HEK293T (cell line): ENCODE results near the gene KY.

Source experiments
- FOXA1 ChIP-seq: fragments of 450-650 bp; IDR thresholded peaks from 2 replicates; pipeline ENCODE4 v1.6.1; 2016; ENCODE audit warnings: mild to moderate bottlenecking
- FOXM1 ChIP-seq: fragments of 450-650 bp; IDR thresholded peaks from 2 replicates; pipeline ENCODE4 v1.6.1; 2017; ENCODE audit warnings: mild to moderate bottlenecking, borderline replicate concordance
- SP1 ChIP-seq: fragments of 450-650 bp; IDR thresholded peaks from 2 replicates; pipeline ENCODE4 v1.6.1; 2017
- SUZ12 ChIP-seq: fragments of 450-650 bp; IDR thresholded peaks from 2 replicates; pipeline ENCODE4 v1.6.1; 2016; ENCODE audit warnings: mild to moderate bottlenecking
- ZNF384 ChIP-seq: fragments of 450-650 bp; IDR thresholded peaks from 2 replicates; pipeline ENCODE4 v1.6.1; 2016

DNA sequence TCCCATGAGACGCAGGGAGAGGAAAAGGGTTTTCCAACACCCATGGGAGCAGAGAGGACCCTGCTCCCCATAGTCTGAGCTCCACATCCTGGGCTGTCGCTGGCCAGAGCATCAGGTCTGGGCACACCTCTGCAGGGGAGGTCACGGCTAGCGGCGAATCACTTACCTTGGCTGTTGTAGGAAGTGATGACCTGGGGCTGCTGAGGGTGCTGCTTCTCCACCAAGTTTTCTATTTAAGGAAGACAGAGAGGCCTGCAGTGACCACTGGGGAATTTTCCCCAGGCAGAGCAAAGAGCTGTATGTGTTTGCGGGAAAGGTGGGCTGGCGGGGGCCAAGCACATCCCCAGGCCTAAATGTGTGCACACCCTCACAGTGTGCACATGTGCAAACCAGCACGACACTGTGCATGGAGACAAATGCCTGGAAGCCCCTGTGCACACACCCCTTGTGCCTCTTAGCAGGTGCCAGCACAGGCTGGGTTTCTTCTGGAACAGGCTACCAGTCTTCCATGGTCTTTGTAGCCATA, 7.6 kb downstream of the KY start:
- TF ChIP-seq FOXM1 (no peak), ZNF384 (no peak), SUZ12 (no peak), FOXA1 (no peak), SP1 (no peak)
